ENCODE results near the gene UAP1L1.

UAP1L1 gene

GRCh38 chr9:137055385-137056364 lies 21.6 kb upstream of the UAP1L1 start:
- no peak overlapping the region for H4K91ac ChIP-seq (ENCODE audit: low read depth, low read length)
- H3K27ac ChIP-seq (ENCODE audit: low read depth, low read length): no peak overlapping the region
- no peak overlapping the region for H2BK120ac ChIP-seq (ENCODE audit: insufficient read depth, low read length, poor library complexity)
- H3K4me3 ChIP-seq (ENCODE audit: low read depth, low read length): no peak overlapping the region
- H3K14ac ChIP-seq (ENCODE audit: low read length): no peak overlapping the region
- H2BK12ac ChIP-seq (ENCODE audit: low read length): no peak overlapping the region
- peaks cover 22% of the 10 kb centered on the region for H3K27me3 ChIP-seq (ENCODE audit: insufficient read depth, low read length)
- H3K79me1 ChIP-seq (ENCODE audit: low read length): no peaks in the 10 kb centered on the region
- H4K8ac ChIP-seq (ENCODE audit: low read depth, low read length): no peak overlapping the region
- H3K79me2 ChIP-seq (ENCODE audit: control insufficient read depth, insufficient read depth, low read length, poor library complexity): no peaks in the 10 kb centered on the region
- no peak overlapping the region for H3K18ac ChIP-seq (ENCODE audit: low read length)
- peaks cover 1% of the 10 kb centered on the region for H3K9me3 ChIP-seq (ENCODE audit: insufficient read depth, low read depth, low read length)
- no peak for DNase-seq
- no peak overlapping the region for H3K9ac ChIP-seq (ENCODE audit: low read length)
- no peak overlapping the region for H2BK5ac ChIP-seq (ENCODE audit: low read depth, low read length, poor library complexity)
- peaks cover 8 to 11% of the 10 kb centered on the region in 2 experiments for H3K4me1 ChIP-seq (ENCODE audit: control insufficient read depth in 1 of 2, insufficient read depth in 2 of 2, low read length in 2 of 2)
- no peak overlapping the region for H4K12ac ChIP-seq (ENCODE audit: low read depth, low read length)
- no peak overlapping the region for H3K4ac ChIP-seq (ENCODE audit: low read depth, low read length)
- WGBS (ENCODE audit: extremely low coverage, insufficient coverage, insufficient read length): no CpG with 5 or more reads among the region's 28 CpGs
- no peak overlapping the region for H3K23ac ChIP-seq (ENCODE audit: low read length)
- no peaks in the 10 kb centered on the region for H3K36me3 ChIP-seq (ENCODE audit: control insufficient read depth in 1 of 2, insufficient read depth in 2 of 2, low read length in 2 of 2)
- H3K4me2 ChIP-seq (ENCODE audit: low read length): no peak overlapping the region
- no peak overlapping the region for H2AK5ac ChIP-seq (ENCODE audit: low read length)
- H2AFZ ChIP-seq (ENCODE audit: insufficient read depth, low read length, poor library complexity): no peak overlapping the region

- whole genome bisulfite sequencing (ENCODE audit: extremely low coverage, insufficient coverage, insufficient read length): no CpG with 5 or more reads among the region's 17 CpGs
- Histone ChIP-seq H3K23ac (ENCODE audit: low read length) (no peak overlapping the region), H3K14ac (ENCODE audit: low read length) (no peak overlapping the region), H4K8ac (ENCODE audit: low read depth, low read length) (no peak overlapping the region), H2AK5ac (ENCODE audit: low read length) (no peak overlapping the region), H3K4me3 (ENCODE audit: low read depth, low read length) (peak overlapping the region; percentile 43), H4K12ac (ENCODE audit: low read depth, low read length) (no peak overlapping the region), H4K91ac (ENCODE audit: low read depth, low read length) (no peak overlapping the region), H3K18ac (ENCODE audit: low read length) (no peak overlapping the region), H3K4me2 (ENCODE audit: low read length) (no peak overlapping the region), H3K27me3 (ENCODE audit: insufficient read depth, low read length) (peaks cover 22% of the 10 kb centered on the region), H2BK12ac (ENCODE audit: low read length) (no peak overlapping the region), H3K27ac (ENCODE audit: low read depth, low read length) (no peak overlapping the region), H3K4me1 (ENCODE audit: control insufficient read depth in 1 of 2, insufficient read depth in 2 of 2, low read length in 2 of 2) (peaks cover 8 to 11% of the 10 kb centered on the region in 2 experiments), H3K79me1 (ENCODE audit: low read length) (no peaks in the 10 kb centered on the region), H3K36me3 (ENCODE audit: control insufficient read depth in 1 of 2, insufficient read depth in 2 of 2, low read length in 2 of 2) (no peaks in the 10 kb centered on the region), H3K9ac (ENCODE audit: low read length) (no peak overlapping the region), H2AFZ (ENCODE audit: insufficient read depth, low read length, poor library complexity) (no peak overlapping the region), H2BK120ac (ENCODE audit: insufficient read depth, low read length, poor library complexity) (no peak overlapping the region), H3K4ac (ENCODE audit: low read depth, low read length) (no peak overlapping the region), H2BK5ac (ENCODE audit: low read depth, low read length, poor library complexity) (no peak overlapping the region), H3K9me3 (ENCODE audit: insufficient read depth, low read depth, low read length) (no peaks in the 10 kb centered on the region), H3K79me2 (ENCODE audit: control insufficient read depth, insufficient read depth, low read length, poor library complexity) (no peaks in the 10 kb centered on the region)
- DNase-seq: no peak
These were observed 20.4 kb upstream of the UAP1L1 start for GRCh38 chr9:137056739-137057415.

GRCh38 chr9:137057545-137057944 lies 19.8 kb upstream of the UAP1L1 start:
- H3K9me3 ChIP-seq (ENCODE audit: insufficient read depth, low read depth, low read length): no peaks in the 10 kb centered on the region
- H3K23ac ChIP-seq (ENCODE audit: low read length): no peak overlapping the region
- H3K4me3 ChIP-seq (ENCODE audit: low read depth, low read length): no peak overlapping the region
- H3K36me3 ChIP-seq (ENCODE audit: control insufficient read depth in 1 of 2, insufficient read depth in 2 of 2, low read length in 2 of 2): no peaks in the 10 kb centered on the region
- no peaks in the 10 kb centered on the region for H3K79me1 ChIP-seq (ENCODE audit: low read length)
- H3K79me2 ChIP-seq (ENCODE audit: control insufficient read depth, insufficient read depth, low read length, poor library complexity): no peaks in the 10 kb centered on the region
- WGBS (ENCODE audit: extremely low coverage, insufficient coverage, insufficient read length): no CpG with 5 or more reads among the region's 16 CpGs
- H4K8ac ChIP-seq (ENCODE audit: low read depth, low read length): no peak overlapping the region
- DNase-seq: no peak
- H3K18ac ChIP-seq (ENCODE audit: low read length): no peak overlapping the region
- no peak overlapping the region for H3K27ac ChIP-seq (ENCODE audit: low read depth, low read length)
- H4K91ac ChIP-seq (ENCODE audit: low read depth, low read length): no peak overlapping the region
- no peak overlapping the region for H2BK5ac ChIP-seq (ENCODE audit: low read depth, low read length, poor library complexity)
- peaks cover 21% of the 10 kb centered on the region for H3K27me3 ChIP-seq (ENCODE audit: insufficient read depth, low read length)
- H2AK5ac ChIP-seq (ENCODE audit: low read length): no peak overlapping the region
- no peak overlapping the region for H4K12ac ChIP-seq (ENCODE audit: low read depth, low read length)
- no peak overlapping the region for H3K14ac ChIP-seq (ENCODE audit: low read length)
- no peak overlapping the region for H2BK120ac ChIP-seq (ENCODE audit: insufficient read depth, low read length, poor library complexity)
- H3K4ac ChIP-seq (ENCODE audit: low read depth, low read length): no peak overlapping the region
- no peak overlapping the region for H3K9ac ChIP-seq (ENCODE audit: low read length)
- H2BK12ac ChIP-seq (ENCODE audit: low read length): no peak overlapping the region
- H3K4me2 ChIP-seq (ENCODE audit: low read length): no peak overlapping the region
- H2AFZ ChIP-seq (ENCODE audit: insufficient read depth, low read length, poor library complexity): no peak overlapping the region
- H3K4me1 ChIP-seq (ENCODE audit: control insufficient read depth in 1 of 2, insufficient read depth in 2 of 2, low read length in 2 of 2): peaks cover 8 to 11% of the 10 kb centered on the region in 2 experiments

GRCh38 chr9:137058521-137059234 lies 18.6 kb upstream of the UAP1L1 start:
- no peak overlapping the region for H4K12ac ChIP-seq (ENCODE audit: low read depth, low read length)
- H3K79me1 ChIP-seq (ENCODE audit: low read length): no peaks in the 10 kb centered on the region
- no peak overlapping the region for H2BK12ac ChIP-seq (ENCODE audit: low read length)
- peak overlapping the region; percentile 50 for H3K4me3 ChIP-seq (ENCODE audit: low read depth, low read length)
- no peak overlapping the region for H3K4me2 ChIP-seq (ENCODE audit: low read length)
- no peak overlapping the region for H2BK5ac ChIP-seq (ENCODE audit: low read depth, low read length, poor library complexity)
- no peak for DNase-seq
- no peak overlapping the region for H2AFZ ChIP-seq (ENCODE audit: insufficient read depth, low read length, poor library complexity)
- H3K9ac ChIP-seq (ENCODE audit: low read length): no peak overlapping the region
- no peak overlapping the region for H3K27ac ChIP-seq (ENCODE audit: low read depth, low read length)
- H2AK5ac ChIP-seq (ENCODE audit: low read length): no peak overlapping the region
- no peak overlapping the region for H3K18ac ChIP-seq (ENCODE audit: low read length)
- no peak overlapping the region for H4K91ac ChIP-seq (ENCODE audit: low read depth, low read length)
- peak overlapping the region; percentile 80 for H3K23ac ChIP-seq (ENCODE audit: low read length)
- peaks cover 10% of the 10 kb centered on the region for H3K27me3 ChIP-seq (ENCODE audit: insufficient read depth, low read length)
- no peaks in the 10 kb centered on the region for H3K36me3 ChIP-seq (ENCODE audit: control insufficient read depth in 1 of 2, insufficient read depth in 2 of 2, low read length in 2 of 2)
- H3K4ac ChIP-seq (ENCODE audit: low read depth, low read length): no peak overlapping the region
- peaks cover 6 to 7% of the 10 kb centered on the region in 2 experiments for H3K4me1 ChIP-seq (ENCODE audit: control insufficient read depth in 1 of 2, insufficient read depth in 2 of 2, low read length in 2 of 2)
- no peak overlapping the region for H2BK120ac ChIP-seq (ENCODE audit: insufficient read depth, low read length, poor library complexity)
- WGBS (ENCODE audit: extremely low coverage, insufficient coverage, insufficient read length): no CpG with 5 or more reads among the region's 9 CpGs
- no peak overlapping the region for H3K14ac ChIP-seq (ENCODE audit: low read length)
- H3K79me2 ChIP-seq (ENCODE audit: control insufficient read depth, insufficient read depth, low read length, poor library complexity): no peaks in the 10 kb centered on the region
- H4K8ac ChIP-seq (ENCODE audit: low read depth, low read length): no peak overlapping the region
- H3K9me3 ChIP-seq (ENCODE audit: insufficient read depth, low read depth, low read length): no peaks in the 10 kb centered on the region
